Endothelial cell of umbilical vein (primary cell): ENCODE results near the gene CELSR1. TPM values are rescaled to one million over a fixed set of nuclear protein-coding genes. Genes with fewer than 3 reads are reported as not detected.

Source experiments
- BruUV-seq: library from RNA; stranded (reverse); fragments of 400-500 nt; replicated peaks from 2 replicates; lab custom pipeline; 2021; lab: Mats Ljungman, UMichigan
- CTCF ChIA-PET: fragments of 300-600, 350-600 bp; sonication (Branson Sonifier 250); formaldehyde crosslinking; loops from one replicate; lab custom pipeline; 2021; ENCODE audit warnings: antibody characterized with exemption, inconsistent platforms; lab: Charles Lee
- POLR2A ChIA-PET: fragments of 300-600, 350-600 bp; sonication (Branson Sonifier 250); formaldehyde crosslinking; loops from one replicate; lab custom pipeline; 2021; ENCODE audit warnings: antibody characterized with exemption, inconsistent platforms; lab: Charles Lee
- DNase-seq: peaks from one replicate; pipeline ENCODE4 v3.0.0-alpha.2; 2011; ENCODE audit warnings: low read depth, low spot score
- FAIRE-seq: peaks from 2 replicates; lab custom pipeline; 2011; peaks lifted over from hg19 to GRCh38; lab: Jason Lieb, UNC
- H2AFZ ChIP-seq: 2 replicates; pipeline ENCODE4 v1.6.0; 2012; ENCODE audit warnings: low read depth, low read length, control low read depth, inconsistent platforms
- H3K27ac ChIP-seq: 2 replicates; pipeline ENCODE4 v1.5.1; 2011; ENCODE audit warnings: low read depth, mild to moderate bottlenecking, control low read depth, low read length, moderate library complexity; ENCODE audit not compliant: insufficient read depth
- H3K27me3 ChIP-seq, 2 experiments: 2 replicates each; pipeline versions ENCODE4 v1.6.0 to v1.6.1; 2011; ENCODE audit warnings: low read length in 2 of 2, mixed read lengths in 1 of 2; ENCODE audit not compliant: control insufficient read depth in 2 of 2, insufficient read depth in 2 of 2
- H3K36me3 ChIP-seq, 2 experiments: 2 replicates in 1 of 2; 3 replicates in 1 of 2; pipeline ENCODE4 v1.5.1; 2011; ENCODE audit warnings: low read length in 2 of 2, mild to moderate bottlenecking in 1 of 2, moderate library complexity in 1 of 2; ENCODE audit not compliant: control insufficient read depth in 2 of 2, insufficient read depth in 2 of 2; ENCODE audit errors: extremely low read depth in 1 of 2
- H3K4me1 ChIP-seq: 3 replicates; pipeline ENCODE4 v1.5.1; 2011; ENCODE audit warnings: mild to moderate bottlenecking, low read length; ENCODE audit not compliant: control insufficient read depth, insufficient read depth; ENCODE audit errors: extremely low read depth
- H3K4me2 ChIP-seq: 2 replicates; pipeline ENCODE4 v1.6.1; 2011; ENCODE audit warnings: low read length, control low read depth, mixed read lengths; ENCODE audit not compliant: insufficient read depth
- H3K4me3 ChIP-seq, 3 experiments: fragments of 200-600 bp in 1 of 3; sonication (generic), shearing (Covaris generic) in 1 of 3; replicated peaks in 1 of 3; 2 replicates each; pipeline ENCODE4 v1.5.1; 2011 to 2016; ENCODE audit warnings: control low read depth in 3 of 3, low read length in 3 of 3, mild to moderate bottlenecking in 2 of 3, inconsistent platforms in 1 of 3, low read depth in 1 of 3, moderate library complexity in 1 of 3; ENCODE audit not compliant: insufficient read depth in 1 of 3
- H3K79me2 ChIP-seq: 2 replicates; pipeline ENCODE4 v1.6.0; 2012; ENCODE audit warnings: low read length, inconsistent platforms; ENCODE audit not compliant: control insufficient read depth, insufficient read depth
- H3K9ac ChIP-seq: replicated peaks from 2 replicates; pipeline ENCODE3; 2011; ENCODE audit warnings: low read length, control low read depth; ENCODE audit not compliant: insufficient read depth; ENCODE audit errors: extremely low read depth
- H3K9me1 ChIP-seq: replicated peaks from 3 replicates; pipeline ENCODE4 v1.6.0; 2011; ENCODE audit warnings: mild to moderate bottlenecking, low read length; ENCODE audit not compliant: control insufficient read depth, insufficient read depth; ENCODE audit errors: extremely low read depth
- H3K9me3 ChIP-seq: replicated peaks from 2 replicates; pipeline ENCODE4 v1.5.1; 2012; ENCODE audit warnings: low read length, inconsistent platforms; ENCODE audit not compliant: control insufficient read depth, insufficient read depth
- H4K20me1 ChIP-seq: replicated peaks from 2 replicates; pipeline ENCODE3; 2011; ENCODE audit warnings: mild to moderate bottlenecking, low read length; ENCODE audit not compliant: control insufficient read depth, insufficient read depth; ENCODE audit errors: extremely low read depth
- EZH2 ChIP-seq: IDR thresholded peaks from 2 replicates; pipeline ENCODE4 v1.6.1; 2012; ENCODE audit warnings: borderline replicate concordance, low read depth, mild to moderate bottlenecking, moderate library complexity, low read length, inconsistent platforms; ENCODE audit not compliant: severe bottlenecking
- FOS ChIP-seq: IDR thresholded peaks from 2 replicates; pipeline ENCODE4 v1.6.1; 2011; ENCODE audit warnings: mild to moderate bottlenecking, low read length, moderate library complexity, borderline replicate concordance; ENCODE audit not compliant: insufficient read depth
- GATA2 ChIP-seq: IDR thresholded peaks from 2 replicates; pipeline ENCODE4 v1.7.0; 2011; ENCODE audit warnings: low read depth, mild to moderate bottlenecking, moderate library complexity, mixed read lengths, low read length; ENCODE audit not compliant: insufficient read length, insufficient read depth
- JUN ChIP-seq: IDR thresholded peaks from 2 replicates; pipeline ENCODE4 v1.6.1; 2011; ENCODE audit warnings: borderline replicate concordance, low read depth; ENCODE audit not compliant: insufficient read length, insufficient read depth
- MYC ChIP-seq: IDR thresholded peaks from one replicate; pipeline ENCODE4 v1.6.1; 2011; ENCODE audit warnings: mild to moderate bottlenecking, low read depth, low read length
- POLR2A ChIP-seq: IDR thresholded peaks from 2 replicates; pipeline ENCODE4 v1.6.1; 2012; ENCODE audit warnings: low read depth, mild to moderate bottlenecking, control low read depth, low read length
- POLR2AphosphoS5 ChIP-seq: IDR thresholded peaks from 2 replicates; pipeline ENCODE4 v1.6.1; 2012; ENCODE audit warnings: low read depth, mild to moderate bottlenecking, control low read depth, low read length, moderate library complexity; ENCODE audit not compliant: insufficient read depth
- dilution Hi-C: fragments of 300-500 bp; cut with MboI; formaldehyde crosslinking; loops from one replicate; pipeline ENCODE4 v1.15.0; 2019; ENCODE audit warnings: low sequenced_read_pairs; ENCODE audit not compliant: extremely low pct_ligation_motif_present
- intact Hi-C: fragments of 100-400 bp; cut with micrococcal nuclease; formaldehyde crosslinking; loops from one replicate; pipeline ENCODE4 v1.10.0; 2022
- polyA plus RNA-seq, 4 experiments: library from polyadenylated mRNA; depleted of rRNA in 3 of 4; stranded (reverse) in 3 of 4; unstranded in 1 of 4; fragments of >200 nt; gene quantifications; 2 replicates each; pipeline versions ENCODE4 v1.2.1 to v1.2.3, GENCODE V29; 2011 to 2012; ENCODE audit warnings: missing spikeins in 1 of 4
- total RNA-seq: library from RNA; stranded (reverse); gene quantifications from 2 replicates; pipeline ENCODE4 v1.2.3, GENCODE V29; 2021
- TF ChIP-seq, protein P1 (sequence below), 2 donors: IDR thresholded peaks; 1 replicate in 1 of 2; 2 replicates in 1 of 2; pipeline ENCODE4 v1.5.1; 2011; ENCODE audit warnings: low read length in 2 of 2, mild to moderate bottlenecking in 2 of 2, moderate library complexity in 2 of 2, control low read depth in 1 of 2, inconsistent platforms in 1 of 2, low read depth in 1 of 2; ENCODE audit not compliant: insufficient read depth in 1 of 2; ENCODE audit errors: extremely low read depth in 1 of 2
- TF ChIP-seq, protein P2 (sequence below): IDR thresholded peaks from 2 replicates; pipeline ENCODE4 v1.6.1; 2011; ENCODE audit not compliant: insufficient read depth, insufficient read length

Gene CELSR1
- total and polyA plus RNA-seq, 2 donors (not counting 3 experiments of a cell fraction or from before 2014, with no cell fraction given): 3.7 to 5.4 TPM

DNA sequence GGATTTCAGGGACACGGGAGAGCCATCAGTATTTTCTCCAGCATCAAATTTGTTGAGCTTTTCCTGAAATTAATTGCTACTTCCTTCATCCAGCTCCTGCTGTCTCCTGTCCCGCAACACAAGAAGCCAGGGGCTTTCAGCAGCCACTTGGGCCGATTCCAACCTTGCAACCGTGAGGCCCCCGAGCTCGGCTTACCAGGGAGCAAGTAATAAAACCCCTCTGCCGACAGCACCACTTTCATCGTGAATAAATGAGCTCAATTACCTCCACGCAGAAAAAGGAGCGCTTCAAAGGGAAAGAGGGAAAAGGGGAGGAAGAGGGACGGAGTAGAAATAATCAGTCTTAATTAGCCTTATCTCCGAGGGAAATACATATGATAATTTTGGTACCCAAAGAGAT is 76.6 kb downstream of the CELSR1 start:
- Histone ChIP-seq H3K27me3 (no peaks in the 10 kb centered on the region), H3K9ac (no peak overlapping the region), H3K36me3 (no peaks in the 10 kb centered on the region), H3K9me1 (no peaks in the 10 kb centered on the region), H3K4me1 (no peaks in the 10 kb centered on the region), H3K9me3 (no peaks in the 10 kb centered on the region), H3K4me3 (no peak overlapping the region), H3K4me2 (no peak overlapping the region), H3K27ac (no peak overlapping the region), H4K20me1 (no peaks in the 10 kb centered on the region), H2AFZ (no peak overlapping the region), H3K79me2 (no peaks in the 10 kb centered on the region)
- POLR2A ChIA-PET: no interaction called here
- TF ChIP-seq GATA2 (no peak), POLR2A (no peak), FOS (no peak), EZH2 (no peak), JUN (no peak), MYC (no peak), POLR2AphosphoS5 (no peak)
- TF ChIP-seq, protein P1, sequence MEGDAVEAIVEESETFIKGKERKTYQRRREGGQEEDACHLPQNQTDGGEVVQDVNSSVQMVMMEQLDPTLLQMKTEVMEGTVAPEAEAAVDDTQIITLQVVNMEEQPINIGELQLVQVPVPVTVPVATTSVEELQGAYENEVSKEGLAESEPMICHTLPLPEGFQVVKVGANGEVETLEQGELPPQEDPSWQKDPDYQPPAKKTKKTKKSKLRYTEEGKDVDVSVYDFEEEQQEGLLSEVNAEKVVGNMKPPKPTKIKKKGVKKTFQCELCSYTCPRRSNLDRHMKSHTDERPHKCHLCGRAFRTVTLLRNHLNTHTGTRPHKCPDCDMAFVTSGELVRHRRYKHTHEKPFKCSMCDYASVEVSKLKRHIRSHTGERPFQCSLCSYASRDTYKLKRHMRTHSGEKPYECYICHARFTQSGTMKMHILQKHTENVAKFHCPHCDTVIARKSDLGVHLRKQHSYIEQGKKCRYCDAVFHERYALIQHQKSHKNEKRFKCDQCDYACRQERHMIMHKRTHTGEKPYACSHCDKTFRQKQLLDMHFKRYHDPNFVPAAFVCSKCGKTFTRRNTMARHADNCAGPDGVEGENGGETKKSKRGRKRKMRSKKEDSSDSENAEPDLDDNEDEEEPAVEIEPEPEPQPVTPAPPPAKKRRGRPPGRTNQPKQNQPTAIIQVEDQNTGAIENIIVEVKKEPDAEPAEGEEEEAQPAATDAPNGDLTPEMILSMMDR (IDR thresholded peaks at IDR 0.05; ENCODE audit: extremely low read depth in 1 of 2, insufficient read depth in 1 of 2, low read depth in 1 of 2, low read length in 2 of 2): no peak
- TF ChIP-seq, protein P2, sequence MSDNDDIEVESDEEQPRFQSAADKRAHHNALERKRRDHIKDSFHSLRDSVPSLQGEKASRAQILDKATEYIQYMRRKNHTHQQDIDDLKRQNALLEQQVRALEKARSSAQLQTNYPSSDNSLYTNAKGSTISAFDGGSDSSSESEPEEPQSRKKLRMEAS: no peak
- CTCF ChIA-PET: no interaction called here
- intact Hi-C loops: no loop called here
- dilution Hi-C loops: no loop called here
- no TSS peak for BruUV-seq
- DNase-seq: no peak
- FAIRE-seq: no peak
